IMR-90 (cell line): Measurements from ENCODE around the gene TXNDC15. TPM values are rescaled to one million over a fixed set of nuclear protein-coding genes. Genes with fewer than 3 reads are reported as not detected.

ENCODE experiments used
- ATAC-seq: fragments of 200-7000 bp; cut with Tn5 transposase; 2 replicates; pipeline ENCODE4 v1.9.1; 2020; ENCODE audit warnings: low read depth, mild to moderate bottlenecking, moderate library complexity
- BruUV-seq: library from RNA; stranded (reverse); fragments of 400-500 nt; replicated peaks from 2 replicates; lab custom pipeline; 2021; lab: Mats Ljungman, UMichigan
- CTCF ChIA-PET: fragments of 300-600 bp; formaldehyde crosslinking; extraction: SDS; loops from one replicate; lab custom pipeline; 2021; ENCODE audit warnings: antibody characterized with exemption; lab: Yijun Ruan, JAX
- POLR2A ChIA-PET: fragments of 300-600 bp; sonication (Branson Sonifier 250); formaldehyde crosslinking; loops from one replicate; lab custom pipeline; 2022; ENCODE audit warnings: antibody characterized with exemption; ENCODE audit not compliant: unreplicated experiment; lab: Charles Lee
- DNase-seq: peaks from one replicate; pipeline ENCODE4 v3.0.0; 2013
- H2AFZ ChIP-seq: replicated peaks from 2 replicates; pipeline ENCODE3; 2013; ENCODE audit warnings: low read length, mild to moderate bottlenecking; ENCODE audit not compliant: poor library complexity
- H2AK5ac ChIP-seq: 2 replicates; pipeline ENCODE4 v1.6.1; 2013; ENCODE audit warnings: low read depth, low read length, inconsistent platforms
- H2AK9ac ChIP-seq: replicated peaks from 2 replicates; pipeline ENCODE3; 2013; ENCODE audit warnings: mild to moderate bottlenecking, low read depth, low read length, moderate library complexity; ENCODE audit not compliant: poor library complexity
- H2BK120ac ChIP-seq: 2 replicates; pipeline ENCODE4 v1.6.1; 2013; ENCODE audit warnings: low read depth, low read length, inconsistent platforms
- H2BK15ac ChIP-seq: 3 replicates; pipeline ENCODE4 v1.6.1; 2013; ENCODE audit warnings: low read depth, low read length, inconsistent platforms
- H2BK20ac ChIP-seq: 2 replicates; pipeline ENCODE4 v1.6.1; 2013; ENCODE audit warnings: low read depth, mild to moderate bottlenecking, inconsistent platforms, low read length, moderate library complexity
- H2BK5ac ChIP-seq: 2 replicates; pipeline ENCODE4 v1.6.1; 2013; ENCODE audit warnings: mild to moderate bottlenecking, low read depth, low read length, inconsistent platforms; ENCODE audit not compliant: poor library complexity, severe bottlenecking
- H3K14ac ChIP-seq: replicated peaks from 2 replicates; pipeline ENCODE4 v1.6.1; 2013; ENCODE audit warnings: low read depth, low read length, inconsistent platforms
- H3K18ac ChIP-seq: 2 replicates; pipeline ENCODE4 v1.6.1; 2013; ENCODE audit warnings: low read depth, low read length, control low read depth
- H3K23ac ChIP-seq: 2 replicates; pipeline ENCODE4 v1.6.1; 2013; ENCODE audit warnings: low read depth, low read length, inconsistent platforms
- H3K27ac ChIP-seq: 2 replicates; pipeline ENCODE4 v1.5.1; 2013; ENCODE audit warnings: mild to moderate bottlenecking, control low read depth, low read length; ENCODE audit not compliant: insufficient read depth
- H3K27me3 ChIP-seq: 2 replicates; pipeline ENCODE4 v1.6.1; 2013; ENCODE audit warnings: low read length; ENCODE audit not compliant: control insufficient read depth, insufficient read depth
- H3K36me3 ChIP-seq: 2 replicates; pipeline ENCODE4 v1.6.1; 2013; ENCODE audit warnings: low read length, mixed read lengths; ENCODE audit not compliant: control insufficient read depth, insufficient read depth
- H3K4ac ChIP-seq: 2 replicates; pipeline ENCODE4 v1.6.1; 2013; ENCODE audit warnings: low read depth, low read length, inconsistent platforms
- H3K4me1 ChIP-seq: 2 replicates; pipeline ENCODE4 v1.6.1; 2013; ENCODE audit warnings: low read length, mixed read lengths; ENCODE audit not compliant: control insufficient read depth, insufficient read depth
- H3K4me2 ChIP-seq: 2 replicates; pipeline ENCODE4 v1.6.1; 2013; ENCODE audit warnings: low read depth, mild to moderate bottlenecking, control low read depth, low read length, moderate library complexity
- H3K4me3 ChIP-seq: 2 replicates; pipeline ENCODE4 v1.5.1; 2013; ENCODE audit warnings: low read depth, mild to moderate bottlenecking, control low read depth, low read length, moderate library complexity; ENCODE audit not compliant: insufficient read depth
- H3K56ac ChIP-seq: 2 replicates; pipeline ENCODE4 v1.6.1; 2013; ENCODE audit warnings: low read length, inconsistent platforms; ENCODE audit not compliant: insufficient read depth; ENCODE audit errors: extremely low read depth
- H3K79me1 ChIP-seq, 2 experiments: 2 replicates each; pipeline ENCODE4 v1.6.1; 2013; ENCODE audit warnings: low read length in 2 of 2, inconsistent platforms in 1 of 2, low read depth in 1 of 2
- H3K9ac ChIP-seq: 2 replicates; pipeline ENCODE4 v1.6.1; 2013; ENCODE audit warnings: low read depth, low read length, control low read depth
- H3K9me1 ChIP-seq: 2 replicates; pipeline ENCODE4 v1.6.1; 2013; ENCODE audit warnings: low read length, inconsistent platforms; ENCODE audit not compliant: insufficient read depth
- H3K9me3 ChIP-seq: 2 replicates; pipeline ENCODE4 v1.6.1; 2013; ENCODE audit warnings: low read length; ENCODE audit not compliant: control insufficient read depth, insufficient read depth
- H4K20me1 ChIP-seq: 2 replicates; pipeline ENCODE4 v1.6.1; 2013; ENCODE audit warnings: low read length, inconsistent platforms; ENCODE audit not compliant: insufficient read depth
- H4K5ac ChIP-seq: 2 replicates; pipeline ENCODE4 v1.6.1; 2013; ENCODE audit warnings: mild to moderate bottlenecking, low read depth, low read length, control low read depth
- H4K8ac ChIP-seq, 2 experiments: 2 replicates each; pipeline ENCODE4 v1.6.1; 2013; ENCODE audit warnings: low read depth in 2 of 2, low read length in 2 of 2, control low read depth in 1 of 2, inconsistent platforms in 1 of 2
- H4K91ac ChIP-seq: 2 replicates; pipeline ENCODE4 v1.6.1; 2013; ENCODE audit warnings: low read depth, low read length, inconsistent platforms; ENCODE audit not compliant: insufficient read depth
- ELK1 ChIP-seq: fragments of 150-350 bp; IDR thresholded peaks from 2 replicates; pipeline ENCODE4 v1.6.1; 2016; ENCODE audit warnings: low read depth, mild to moderate bottlenecking, low read length, moderate library complexity, borderline replicate concordance
- FOS ChIP-seq: fragments of 150-350 bp; IDR thresholded peaks from 2 replicates; pipeline ENCODE4 v1.6.1; 2016; ENCODE audit warnings: low read depth, low read length
- MXI1 ChIP-seq: IDR thresholded peaks from 2 replicates; pipeline ENCODE4 v1.6.1; 2012; ENCODE audit warnings: low read depth, mild to moderate bottlenecking, low read length, moderate library complexity, borderline replicate concordance
- POLR2A ChIP-seq: IDR thresholded peaks from 2 replicates; pipeline ENCODE4 v1.6.1; 2012; ENCODE audit warnings: mild to moderate bottlenecking, low read depth, low read length
- WGBS, 2 experiments: methylation state at CpG; one replicate each; pipeline versions ENCODE4 v1.1.5 to v1.1.7; 2013; ENCODE audit warnings: missing lambda C conversion rate in 2 of 2; ENCODE audit not compliant: insufficient read length in 1 of 2; ENCODE audit errors: extremely low coverage in 2 of 2; 5-methylcytosine and 5-hydroxymethylcytosine counted together
- dilution Hi-C: fragments of 300-500 bp; cut with HindIII; formaldehyde crosslinking; loops from one replicate; pipeline ENCODE4 v1.14.3; 2018; ENCODE audit warnings: low sequenced_read_pairs; ENCODE audit not compliant: unreplicated experiment
- in situ Hi-C: fragments of 300-500 bp; cut with MboI; formaldehyde crosslinking; loops from 3 replicates; pipeline ENCODE4 v1.14.3; 2019; ENCODE audit warnings: low sequenced_read_pairs, inconsistent platforms, mixed read lengths
- intact Hi-C: fragments of 100-400 bp; cut with micrococcal nuclease; formaldehyde crosslinking; loops from 2 replicates; pipeline ENCODE4 v1.10.0; 2022
- polyA plus RNA-seq, 3 experiments: library from polyadenylated mRNA; depleted of rRNA; stranded (reverse); fragments of >200 nt; gene quantifications; 2 replicates each; pipeline ENCODE4 v1.2.3, GENCODE V29; 2012; ENCODE audit warnings: low replicate concordance in 1 of 3
- total RNA-seq: library from RNA; depleted of rRNA; stranded (reverse); fragments of >200 nt; gene quantifications from 2 replicates; pipeline ENCODE4 v1.2.3, GENCODE V29; 2012
- TF ChIP-seq, protein P1 (sequence below): fragments of 150-350 bp; IDR thresholded peaks from 2 replicates; pipeline ENCODE4 v1.6.1; 2017; ENCODE audit warnings: mild to moderate bottlenecking, antibody characterized with exemption, low read length, low read depth
- TF ChIP-seq, protein P2 (sequence below): conservative IDR thresholded peaks from 2 replicates; pipeline ENCODE4 v1.5.1; 2012; ENCODE audit warnings: mild to moderate bottlenecking, low read depth, low read length, improper control_type of control experiment

TXNDC15 gene
- total and polyA plus RNA-seq, 2 of the 4 experiments (the other 2 are of a cell fraction): 87.0 to 125 TPM

GRCh38 chr5:134935711-134936602 is 61.8 kb downstream of the TXNDC15 start (continued):
- TF ChIP-seq FOS: no peak

- Histone ChIP-seq H4K91ac (no peak overlapping the region), H3K4me2 (no peak overlapping the region), H4K20me1 (no peaks in the 10 kb centered on the region), H4K8ac (no peak overlapping the region), H3K14ac (no peak overlapping the region), H3K36me3 (peaks cover 6% of the 10 kb centered on the region), H3K18ac (no peak overlapping the region), H3K27me3 (no peaks in the 10 kb centered on the region), H2AK9ac (no peak overlapping the region), H2BK15ac (no peak overlapping the region), H3K4ac (no peak overlapping the region), H2BK20ac (no peak overlapping the region), H2BK5ac (no peak overlapping the region), H3K23ac (no peak overlapping the region), H3K56ac (no peak overlapping the region), H2AFZ (no peak overlapping the region), H3K79me1 (no peaks in the 10 kb centered on the region), H3K27ac (no peak overlapping the region), H3K9me3 (no peaks in the 10 kb centered on the region), H3K9me1 (peaks cover 3% of the 10 kb centered on the region), H3K9ac (no peak overlapping the region), H2AK5ac (no peak overlapping the region), H3K4me3 (no peak overlapping the region), H3K4me1 (no peaks in the 10 kb centered on the region), H2BK120ac (no peak overlapping the region), H4K5ac (no peak overlapping the region)
- ChIA-PET CTCF (no interaction called here), POLR2A (no interaction called here)
- in situ Hi-C loops (no loop called here), intact Hi-C loops (loop anchor here (10.0 kb wide), 1 partner anchor 57 kb away; no protein-coding TSS in a partner anchor), dilution Hi-C loops (no loop called here)
- no peak for ATAC-seq
- WGBS, 2 experiments: 88% methylated on average over 6 of the region's 8 CpGs; no CpG with 5 or more reads in 1 of the 2 experiments
- no TSS peak for BruUV-seq
- DNase-seq: no peak
- TF ChIP-seq POLR2A (no peak), MXI1 (no peak), ELK1 (no peak)
- TF ChIP-seq, protein P1, sequence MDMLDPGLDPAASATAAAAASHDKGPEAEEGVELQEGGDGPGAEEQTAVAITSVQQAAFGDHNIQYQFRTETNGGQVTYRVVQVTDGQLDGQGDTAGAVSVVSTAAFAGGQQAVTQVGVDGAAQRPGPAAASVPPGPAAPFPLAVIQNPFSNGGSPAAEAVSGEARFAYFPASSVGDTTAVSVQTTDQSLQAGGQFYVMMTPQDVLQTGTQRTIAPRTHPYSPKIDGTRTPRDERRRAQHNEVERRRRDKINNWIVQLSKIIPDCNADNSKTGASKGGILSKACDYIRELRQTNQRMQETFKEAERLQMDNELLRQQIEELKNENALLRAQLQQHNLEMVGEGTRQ: no peak
- TF ChIP-seq, protein P2, sequence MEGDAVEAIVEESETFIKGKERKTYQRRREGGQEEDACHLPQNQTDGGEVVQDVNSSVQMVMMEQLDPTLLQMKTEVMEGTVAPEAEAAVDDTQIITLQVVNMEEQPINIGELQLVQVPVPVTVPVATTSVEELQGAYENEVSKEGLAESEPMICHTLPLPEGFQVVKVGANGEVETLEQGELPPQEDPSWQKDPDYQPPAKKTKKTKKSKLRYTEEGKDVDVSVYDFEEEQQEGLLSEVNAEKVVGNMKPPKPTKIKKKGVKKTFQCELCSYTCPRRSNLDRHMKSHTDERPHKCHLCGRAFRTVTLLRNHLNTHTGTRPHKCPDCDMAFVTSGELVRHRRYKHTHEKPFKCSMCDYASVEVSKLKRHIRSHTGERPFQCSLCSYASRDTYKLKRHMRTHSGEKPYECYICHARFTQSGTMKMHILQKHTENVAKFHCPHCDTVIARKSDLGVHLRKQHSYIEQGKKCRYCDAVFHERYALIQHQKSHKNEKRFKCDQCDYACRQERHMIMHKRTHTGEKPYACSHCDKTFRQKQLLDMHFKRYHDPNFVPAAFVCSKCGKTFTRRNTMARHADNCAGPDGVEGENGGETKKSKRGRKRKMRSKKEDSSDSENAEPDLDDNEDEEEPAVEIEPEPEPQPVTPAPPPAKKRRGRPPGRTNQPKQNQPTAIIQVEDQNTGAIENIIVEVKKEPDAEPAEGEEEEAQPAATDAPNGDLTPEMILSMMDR: no peak
These were observed 63.4 kb downstream of the TXNDC15 start for GRCh38 chr5:134937526-134937925.
